ENCODE data around the gene SCGB1A1.

Gene SCGB1A1

DNA sequence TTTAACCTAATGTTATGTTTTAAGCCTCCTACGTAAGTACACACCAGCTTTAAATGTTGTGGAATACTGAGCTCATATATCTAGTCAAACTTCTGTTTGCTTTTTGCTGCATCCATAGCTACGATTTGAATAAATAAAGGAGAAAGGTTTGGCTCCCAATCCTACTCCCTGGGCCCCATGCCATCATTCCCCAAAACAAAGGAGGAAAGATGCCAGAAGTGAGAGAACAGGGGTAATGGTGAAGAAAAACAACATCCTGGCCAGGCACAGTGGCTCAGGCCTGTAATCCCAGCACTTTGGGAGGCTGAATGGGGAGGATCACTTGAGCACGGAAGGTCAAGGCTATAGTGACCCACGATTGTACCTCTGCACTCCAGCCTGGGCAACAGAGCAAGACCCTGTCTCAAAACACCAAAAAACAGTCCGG, 26.5 kb downstream of the SCGB1A1 start:
- TF ChIP-seq GATA3 (IDR thresholded peaks at IDR 0.05; ENCODE audit: low read depth, low read length) = no peak
- no peak for TF ChIP-seq GATA2 (IDR thresholded peaks at IDR 0.05; ENCODE audit: low read depth, low read length)

DNA sequence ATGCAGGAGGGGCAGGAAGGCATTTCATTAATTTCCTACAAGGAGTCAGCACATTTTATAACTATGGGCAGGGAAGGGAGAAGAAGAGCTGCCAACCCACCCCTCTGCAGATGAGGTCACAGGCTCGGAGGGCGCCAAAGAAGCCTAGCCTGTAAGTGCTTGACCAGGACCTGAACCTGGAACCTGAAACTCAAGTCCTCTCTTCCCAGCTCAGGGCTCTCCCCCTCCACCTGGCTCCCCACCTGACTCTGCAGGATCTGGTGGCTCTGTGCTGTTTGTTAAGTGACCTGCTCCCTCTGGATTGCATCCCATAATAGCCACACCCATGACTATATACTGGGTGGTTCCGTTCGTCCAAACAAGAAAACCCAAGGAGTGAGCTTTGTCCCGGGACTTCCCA, 27.3 kb downstream of the SCGB1A1 start:
- no peak for TF ChIP-seq GATA2 (IDR thresholded peaks at IDR 0.05; ENCODE audit: low read depth, low read length)
- TF ChIP-seq GATA3 (IDR thresholded peaks at IDR 0.05; ENCODE audit: low read depth, low read length) = no peak

DNA sequence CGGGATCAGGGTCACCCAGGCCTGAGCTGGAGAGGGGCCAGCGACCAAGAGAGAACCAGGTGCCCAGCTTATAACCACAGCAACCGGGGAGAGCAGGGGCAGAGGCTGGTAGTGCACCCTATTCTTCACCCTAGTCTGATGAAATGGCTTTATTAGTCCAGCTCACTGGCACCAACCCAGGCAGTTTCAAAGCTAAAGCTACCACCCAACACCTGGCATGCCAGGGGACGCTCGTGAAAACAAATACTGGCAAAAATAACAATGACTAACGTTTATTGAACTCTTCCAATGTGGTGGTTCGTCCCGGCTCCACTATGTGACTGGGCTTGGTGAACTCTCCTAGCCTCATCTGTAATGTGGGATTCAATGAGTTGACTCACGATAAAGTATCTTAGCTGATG, 30.6 kb downstream of the SCGB1A1 start:
- no peak for TF ChIP-seq GATA3 (IDR thresholded peaks at IDR 0.05; ENCODE audit: low read depth, low read length)
- no peak for TF ChIP-seq GATA2 (IDR thresholded peaks at IDR 0.05; ENCODE audit: low read depth, low read length)

GRCh38 chr11:62450543-62451240, 31.9 kb downstream of the SCGB1A1 start:
- no peak for TF ChIP-seq GATA2 (IDR thresholded peaks at IDR 0.05; ENCODE audit: low read depth, low read length)
- no peak for TF ChIP-seq GATA3 (IDR thresholded peaks at IDR 0.05; ENCODE audit: low read depth, low read length)

- TF ChIP-seq GATA3 (IDR thresholded peaks at IDR 0.05; ENCODE audit: low read depth, low read length) = no peak
- peak; percentile 60 for TF ChIP-seq GATA2 (IDR thresholded peaks at IDR 0.05; ENCODE audit: low read depth, low read length)
Measured at GRCh38 chr11:62451241-62451621, 32.4 kb downstream of the SCGB1A1 start.

- TF ChIP-seq GATA3 (IDR thresholded peaks at IDR 0.05; ENCODE audit: low read depth, low read length) = no peak
- no peak for TF ChIP-seq GATA2 (IDR thresholded peaks at IDR 0.05; ENCODE audit: low read depth, low read length)
Measured at GRCh38 chr11:62452261-62452660, 33.4 kb downstream of the SCGB1A1 start.

- TF ChIP-seq GATA3 (IDR thresholded peaks at IDR 0.05; ENCODE audit: low read depth, low read length) = no peak
- TF ChIP-seq GATA2 (IDR thresholded peaks at IDR 0.05; ENCODE audit: low read depth, low read length) = no peak
Measured at GRCh38 chr11:62452839-62453468, 34.1 kb downstream of the SCGB1A1 start.

DNA sequence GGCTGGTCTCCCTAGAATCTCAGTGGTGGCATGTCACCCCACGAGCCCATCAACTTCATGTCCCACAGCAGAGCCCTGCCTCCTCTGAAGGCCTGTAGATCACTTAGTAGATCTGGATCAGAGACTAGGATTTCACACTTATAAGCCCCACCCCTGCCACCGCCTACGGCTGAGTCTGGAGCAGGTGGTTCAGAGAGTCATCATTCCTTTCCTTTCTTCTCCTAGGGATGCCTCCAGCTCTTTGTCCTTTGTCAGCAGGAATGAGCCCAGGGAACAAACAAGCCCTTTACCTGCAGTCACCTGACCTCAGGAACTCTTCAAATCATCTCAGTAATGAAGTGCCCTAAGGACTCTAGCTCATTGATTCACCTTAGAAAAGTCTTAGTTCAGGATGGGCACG, 37.8 kb downstream of the SCGB1A1 start:
- no peak for TF ChIP-seq GATA2 (IDR thresholded peaks at IDR 0.05; ENCODE audit: low read depth, low read length)
- no peak for TF ChIP-seq GATA3 (IDR thresholded peaks at IDR 0.05; ENCODE audit: low read depth, low read length)

- TF ChIP-seq GATA3 (IDR thresholded peaks at IDR 0.05; ENCODE audit: low read depth, low read length) (no peak), GATA2 (IDR thresholded peaks at IDR 0.05; ENCODE audit: low read depth, low read length) (no peak)
Measured at GRCh38 chr11:62457478-62457877, 38.6 kb downstream of the SCGB1A1 start.

DNA sequence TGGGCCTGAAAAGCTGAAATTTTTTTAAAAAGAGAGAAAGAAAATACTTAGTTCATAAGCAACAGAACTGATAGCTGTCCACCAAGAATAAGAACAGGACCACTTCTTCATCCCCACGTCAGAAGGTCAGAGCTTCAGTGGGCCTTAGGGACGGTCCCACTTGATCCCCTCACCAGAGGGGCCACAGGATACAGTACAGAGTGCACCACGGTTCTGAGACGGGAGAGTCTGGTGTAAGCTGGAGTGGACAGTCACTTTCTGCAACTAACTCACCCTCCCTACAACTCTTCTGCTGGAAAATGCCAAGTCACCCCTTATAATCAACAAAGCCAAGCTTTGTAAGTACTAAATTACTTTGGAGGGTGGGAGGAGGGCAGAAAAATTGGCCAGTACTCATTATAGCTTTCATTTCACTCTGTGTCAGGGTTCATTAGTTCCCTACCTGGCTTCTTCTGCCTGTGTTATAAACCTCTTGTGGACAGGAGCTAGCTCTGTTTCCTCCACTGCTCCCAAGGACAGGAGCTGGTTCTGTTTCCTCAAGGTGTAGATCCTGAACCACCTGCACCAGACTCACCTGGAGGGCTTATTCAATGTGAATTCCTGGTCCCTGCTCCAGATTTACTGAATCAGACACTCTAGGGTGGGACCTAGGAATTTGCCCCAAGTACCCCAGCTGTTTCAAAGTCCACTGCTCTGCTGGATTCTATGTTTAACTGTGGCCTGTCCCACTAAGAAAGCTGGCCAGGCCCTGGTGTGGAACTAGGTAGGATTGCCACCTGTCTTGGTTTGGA, 39.6 kb downstream of the SCGB1A1 start:
- TF ChIP-seq GATA2 (IDR thresholded peaks at IDR 0.05; ENCODE audit: low read depth, low read length) (no peak), GATA3 (IDR thresholded peaks at IDR 0.05; ENCODE audit: low read depth, low read length) (no peak)

GRCh38 chr11:62459080-62459479, 40.2 kb downstream of the SCGB1A1 start:
- TF ChIP-seq GATA3 (IDR thresholded peaks at IDR 0.05; ENCODE audit: low read depth, low read length) (no peak), GATA2 (IDR thresholded peaks at IDR 0.05; ENCODE audit: low read depth, low read length) (no peak)

- TF ChIP-seq GATA2 (IDR thresholded peaks at IDR 0.05; ENCODE audit: low read depth, low read length) = no peak
- TF ChIP-seq GATA3 (IDR thresholded peaks at IDR 0.05; ENCODE audit: low read depth, low read length) = no peak
Measured at GRCh38 chr11:62461740-62462507, 43.1 kb downstream of the SCGB1A1 start.

GRCh38 chr11:62462508-62462892, 43.7 kb downstream of the SCGB1A1 start:
- TF ChIP-seq GATA3 (IDR thresholded peaks at IDR 0.05; ENCODE audit: low read depth, low read length) = no peak
- TF ChIP-seq GATA2 (IDR thresholded peaks at IDR 0.05; ENCODE audit: low read depth, low read length) = no peak

- TF ChIP-seq GATA3 (IDR thresholded peaks at IDR 0.05; ENCODE audit: low read depth, low read length) (no peak), GATA2 (IDR thresholded peaks at IDR 0.05; ENCODE audit: low read depth, low read length) (no peak)
Measured at GRCh38 chr11:62463121-62463542, 44.3 kb downstream of the SCGB1A1 start.
